ENCODE measurements around the gene SGMS2.
A peak's percentile ranks its signal among the peaks of the same experiment; 100 is the strongest.
"Not testable (repeated sequence)": the region's sequence is repeated elsewhere in the genome, so short reads cannot be mapped to it uniquely, and the experiment has no call there.

Gene SGMS2

DNA sequence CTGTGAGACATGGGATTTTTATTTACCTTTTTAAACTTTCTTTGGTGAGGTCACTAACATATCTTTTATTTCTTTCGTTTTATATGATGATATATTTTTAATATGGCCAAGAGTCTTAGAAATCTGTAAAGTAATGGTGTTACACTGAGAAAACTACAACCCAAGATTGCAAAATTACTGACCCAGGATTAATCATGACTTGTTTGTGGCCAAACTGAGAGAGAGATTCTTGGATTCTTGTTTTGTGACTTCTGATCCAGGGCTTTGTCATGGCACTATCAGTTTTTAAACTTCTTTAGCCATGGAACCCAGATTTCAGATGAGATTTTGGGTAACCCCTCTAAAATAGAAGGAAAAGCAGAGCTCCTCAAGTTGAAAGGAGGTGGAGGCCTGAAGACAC lies 42.0 kb downstream of the SGMS2 start:
- DNase-seq (ENCODE audit: low read depth): no peak

DNA sequence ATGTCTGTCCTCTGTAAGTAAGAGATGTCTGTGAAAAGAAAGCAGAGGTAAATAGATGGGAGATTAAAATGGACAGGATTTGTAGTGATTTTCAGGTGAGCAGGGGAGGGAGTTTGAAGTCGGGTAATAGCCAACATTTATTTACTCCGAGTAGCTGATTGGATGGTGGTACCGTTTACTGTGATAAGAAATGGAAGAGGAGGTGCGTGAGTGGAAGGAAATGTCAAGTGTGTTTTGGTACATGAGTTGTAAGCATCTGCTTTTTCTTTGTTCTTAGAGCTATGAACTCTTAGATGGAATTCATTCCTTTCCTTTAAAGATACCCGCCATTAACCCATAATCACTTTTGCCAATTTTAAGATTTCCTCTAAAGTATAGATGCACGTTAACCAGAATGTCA lies 45.5 kb downstream of the SGMS2 start:
- DNase-seq (ENCODE audit: low read depth): no peak

DNA sequence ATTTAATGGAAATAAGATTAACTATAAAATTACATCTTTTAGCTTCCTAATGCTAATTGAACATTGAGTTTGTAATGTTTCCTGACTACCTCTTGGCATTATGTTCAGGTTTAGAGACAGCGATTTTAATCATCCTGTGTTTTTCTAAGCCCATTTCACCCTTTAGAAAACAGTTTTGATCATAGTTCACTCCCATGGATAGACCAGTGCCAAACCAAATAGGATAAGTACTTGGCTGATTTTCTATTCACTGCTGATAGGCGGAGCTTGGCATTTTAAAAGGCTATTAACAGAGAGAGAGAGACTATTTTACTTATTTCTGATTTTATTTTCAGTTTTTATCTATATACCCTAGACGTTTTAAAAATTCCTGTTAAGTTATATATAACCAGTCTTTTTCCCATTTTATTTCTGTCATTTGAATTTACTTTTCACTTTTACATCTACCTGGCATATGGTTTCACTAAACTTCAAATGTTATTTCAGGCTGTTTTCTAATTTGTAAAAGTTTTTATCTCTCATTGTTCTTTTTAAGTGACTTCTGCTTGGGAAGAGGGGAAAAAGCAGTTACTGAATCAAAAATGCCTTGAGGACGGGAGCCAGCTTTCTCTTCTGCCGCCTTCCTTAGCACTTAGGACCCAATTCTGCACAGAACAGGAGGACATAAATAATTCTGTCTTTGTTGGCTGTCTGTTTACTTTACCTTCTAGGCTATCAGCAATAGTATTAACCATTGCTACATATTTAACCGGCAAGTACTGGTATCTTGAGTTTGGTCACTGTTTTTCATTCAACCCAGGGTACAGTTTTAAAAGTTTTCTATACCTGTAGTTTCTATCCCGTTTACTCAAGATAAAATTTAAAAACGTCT lies 46.4 kb downstream of the SGMS2 start:
- DNase-seq (ENCODE audit: low read depth): no peak

DNA sequence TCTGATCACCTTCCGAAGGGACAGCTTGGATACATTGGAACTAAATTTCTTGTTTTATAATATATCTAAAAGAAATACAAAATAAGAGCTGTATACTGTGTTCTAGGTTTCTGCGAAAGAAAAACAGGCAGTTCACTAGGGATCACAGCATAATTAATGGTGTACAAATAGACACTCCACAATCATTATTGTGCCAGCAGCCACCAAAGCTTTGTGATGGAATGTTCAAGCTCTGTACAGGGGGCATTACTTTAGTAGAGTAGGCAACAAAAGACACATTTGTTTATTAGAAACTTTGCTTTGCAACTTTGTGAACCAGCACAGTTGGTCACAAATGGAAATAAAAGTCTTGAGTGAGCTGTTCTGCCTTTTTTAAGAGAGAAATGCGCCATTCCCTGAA lies 49.3 kb downstream of the SGMS2 start:
- DNase-seq (ENCODE audit: low read depth): no peak

DNA sequence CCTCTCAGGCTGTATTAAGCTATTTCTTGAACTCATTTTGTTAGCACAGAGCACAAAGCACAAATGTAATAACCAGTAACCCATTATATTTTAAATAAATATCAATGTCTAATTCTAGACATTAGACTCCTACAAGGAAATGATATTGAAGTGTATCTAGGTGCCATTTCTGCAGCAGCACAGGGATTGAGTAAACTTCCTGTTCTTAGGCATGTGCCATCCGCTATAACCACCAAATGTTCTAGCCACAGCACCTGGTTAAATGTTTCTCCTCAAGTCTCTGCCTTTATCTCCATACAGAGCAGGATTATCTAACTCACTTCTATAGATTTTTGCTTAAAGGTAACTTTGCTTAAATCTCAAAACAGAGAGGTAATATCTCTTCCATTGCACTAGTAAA lies 51.4 kb downstream of the SGMS2 start:
- no peak for DNase-seq (ENCODE audit: low read depth)

DNA sequence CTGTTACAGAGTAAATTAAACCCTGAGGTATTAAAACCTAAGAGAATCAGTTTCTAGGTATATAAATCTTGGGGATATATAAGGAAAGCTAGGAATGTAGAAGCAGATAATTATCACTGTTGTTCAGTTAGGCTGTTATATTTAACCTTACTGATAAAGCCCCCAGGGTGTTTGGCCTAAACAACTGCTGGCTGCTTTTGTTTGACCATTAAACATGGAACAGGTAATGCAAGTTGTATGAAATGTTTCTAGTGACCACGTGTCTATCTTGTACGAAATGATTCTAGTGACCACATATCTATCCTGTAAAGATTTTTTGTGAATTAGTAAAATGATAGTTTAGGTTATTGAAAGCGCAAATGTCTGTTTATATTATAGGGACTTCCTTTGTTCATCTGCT lies 52.6 kb downstream of the SGMS2 start:
- no peak for DNase-seq (ENCODE audit: low read depth)

DNA sequence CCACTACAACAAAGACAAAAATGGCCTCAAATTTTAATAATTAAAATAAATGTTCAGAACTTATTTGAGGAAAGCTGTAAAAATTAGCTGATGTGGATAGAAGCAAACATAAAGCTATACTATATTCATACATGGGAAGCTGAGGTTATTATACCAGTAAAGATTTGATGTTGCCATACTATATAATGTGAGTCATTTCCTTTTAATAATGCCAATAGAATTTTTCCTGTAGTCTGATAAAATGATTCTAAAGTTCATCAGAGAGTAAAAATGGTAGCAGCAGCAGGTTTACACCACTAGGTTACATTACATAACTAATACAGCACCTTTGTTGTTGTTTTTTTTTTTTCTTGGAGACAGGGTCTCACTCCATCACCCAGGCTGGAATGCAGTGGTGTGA lies 61.1 kb downstream of the SGMS2 start:
- DNase-seq (ENCODE audit: low read depth): no peak

DNA sequence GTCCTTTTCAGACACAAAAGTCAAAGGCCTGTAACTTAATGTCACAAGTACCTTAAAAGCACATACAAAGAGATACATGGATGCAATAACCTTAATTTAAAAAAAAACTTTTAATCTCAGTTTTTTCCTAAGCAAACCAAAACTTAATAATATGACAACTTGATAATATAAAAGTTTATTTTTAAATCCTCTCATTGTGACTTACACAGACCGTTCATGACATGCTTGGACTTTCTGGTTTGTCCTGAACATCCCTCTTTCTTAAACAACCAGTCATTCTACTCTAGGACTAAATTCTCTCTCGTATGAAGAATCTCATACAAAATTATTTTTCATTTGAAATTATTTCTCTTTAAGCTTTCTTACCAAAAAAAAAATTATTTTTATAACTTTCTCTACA lies 63.5 kb downstream of the SGMS2 start:
- no peak for DNase-seq (ENCODE audit: low read depth)

DNA sequence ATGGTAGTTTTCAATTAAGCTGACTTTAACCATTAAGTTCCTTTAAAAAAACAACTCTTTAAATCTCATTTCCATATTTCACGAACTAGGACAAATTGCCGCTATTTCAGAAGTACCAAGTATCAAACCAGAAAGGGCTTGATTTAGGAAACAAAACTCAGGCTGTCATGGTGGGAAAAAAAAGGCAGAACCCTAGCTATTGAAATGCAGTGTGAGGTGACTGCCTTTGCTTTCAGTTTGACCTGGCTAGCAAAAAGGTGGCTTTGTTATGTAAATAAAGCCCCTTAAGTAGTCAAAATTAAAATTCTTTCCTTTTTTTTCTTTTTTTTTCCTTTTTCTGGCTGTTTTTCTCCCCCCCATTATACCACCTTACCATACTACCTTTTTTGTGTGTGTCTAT lies 66.0 kb downstream of the SGMS2 start:
- no peak for DNase-seq (ENCODE audit: low read depth)

DNA sequence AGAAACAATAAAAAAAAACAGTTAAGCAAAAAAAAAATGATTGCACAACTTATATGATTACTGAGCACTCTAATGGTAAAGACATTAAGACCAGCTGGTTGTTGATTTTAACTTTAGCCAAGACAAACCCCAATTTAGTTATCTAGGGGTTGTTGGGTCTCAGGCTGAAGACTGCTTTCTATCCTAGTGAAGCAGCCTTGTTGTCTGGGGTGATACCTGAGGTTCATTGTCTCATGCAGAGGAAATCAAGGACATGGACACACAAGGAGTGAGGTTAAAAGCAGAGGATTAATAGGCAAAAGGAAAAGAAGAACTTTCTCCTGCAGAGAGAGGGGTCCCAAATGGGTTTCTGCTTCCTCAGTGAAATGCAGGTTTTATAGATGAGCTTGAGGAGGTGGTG lies 66.6 kb downstream of the SGMS2 start:
- DNase-seq (ENCODE audit: low read depth): no peak

DNA sequence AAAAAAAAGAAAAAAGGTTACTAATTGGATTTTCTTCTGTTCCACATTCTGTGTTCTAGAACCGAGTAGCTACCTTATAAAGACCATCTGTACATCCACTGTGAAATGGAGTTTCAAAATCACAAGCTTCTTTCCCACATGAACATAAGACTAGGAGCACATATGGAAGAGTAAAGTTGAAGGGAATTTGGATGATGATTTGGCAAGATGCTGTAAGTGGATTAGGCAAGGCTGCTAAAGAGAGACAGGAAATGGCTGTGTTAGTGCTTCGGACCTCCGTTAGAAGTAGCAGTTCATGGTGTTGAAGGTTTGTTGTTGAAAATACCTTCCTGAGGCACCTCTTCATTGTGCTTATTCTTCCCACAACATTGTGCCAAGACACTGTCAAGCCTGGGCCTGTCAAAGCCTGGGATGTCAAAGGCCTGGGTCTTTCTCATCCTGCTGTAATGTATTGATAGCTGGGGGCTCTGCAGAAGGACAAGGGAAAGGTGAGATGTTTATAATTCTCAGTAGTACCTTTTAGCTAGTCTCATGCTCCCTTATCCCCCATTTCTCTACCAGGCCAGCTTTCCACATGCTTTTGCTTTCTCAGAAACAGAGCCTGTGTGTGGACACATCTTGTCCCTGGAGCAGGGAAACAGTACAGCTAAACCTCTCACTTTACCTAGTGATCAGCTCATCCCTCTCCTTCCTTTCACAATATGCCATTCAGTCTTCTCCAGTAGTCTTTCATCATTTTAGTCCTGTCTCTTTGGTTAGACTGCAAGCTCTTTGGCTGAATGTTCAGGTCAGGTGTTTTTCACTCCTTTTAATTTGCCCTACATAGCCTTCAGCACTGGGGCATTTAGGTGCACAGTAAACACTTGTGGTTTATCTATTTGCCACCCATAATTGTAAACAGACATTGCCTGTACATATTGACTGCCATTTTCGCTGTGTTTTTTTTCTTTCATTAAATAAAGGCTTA lies 68.7 kb downstream of the SGMS2 start:
- DNase-seq (ENCODE audit: low read depth): no peak

DNA sequence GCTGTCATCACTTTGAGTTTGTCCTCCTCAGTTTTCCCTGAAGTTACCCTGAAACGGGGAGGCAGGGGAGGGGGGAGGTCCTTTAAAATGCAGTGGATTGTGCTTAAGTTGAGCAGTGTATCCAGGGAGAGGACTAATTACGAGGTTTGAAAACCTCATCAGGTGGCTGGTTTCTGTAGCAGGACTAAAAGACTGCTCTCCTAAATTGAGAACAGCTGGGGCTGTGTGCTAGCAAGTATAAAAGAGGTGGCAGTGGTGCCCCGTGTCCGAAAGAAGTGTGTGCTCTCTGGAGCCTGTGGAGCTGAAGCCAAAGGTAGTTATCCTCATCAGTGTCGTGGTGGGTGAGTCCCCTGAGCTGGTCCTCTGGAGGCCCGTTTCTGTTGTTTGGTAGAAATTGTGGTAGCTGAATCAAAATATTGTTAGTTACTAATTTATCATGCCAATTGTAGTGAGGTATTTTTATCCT lies 69.4 kb downstream of the SGMS2 start:
- no peak for DNase-seq (ENCODE audit: low read depth)

DNA sequence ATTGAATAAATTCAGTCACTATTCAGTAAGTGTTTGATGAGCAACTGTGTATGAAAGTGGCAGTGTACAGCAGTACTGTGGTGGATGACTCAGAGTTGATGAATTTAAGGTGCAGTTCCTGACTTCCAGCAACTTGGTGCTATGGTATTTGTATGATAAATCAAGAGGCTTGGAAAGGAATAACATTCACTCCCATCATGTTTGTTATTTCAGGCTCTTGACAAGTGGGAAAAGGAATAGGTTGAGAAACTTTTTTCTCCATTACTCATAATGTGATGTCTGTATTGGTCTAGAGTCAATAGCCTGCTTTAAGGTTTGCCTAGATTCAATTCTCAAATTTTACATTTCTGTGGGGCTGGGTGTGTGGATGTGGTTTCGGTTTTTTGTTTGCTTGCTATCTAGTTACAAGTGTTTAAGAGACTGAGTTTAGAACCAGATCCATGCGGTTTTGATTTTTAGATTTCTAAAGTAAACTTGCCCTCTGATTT lies 71.5 kb downstream of the SGMS2 start:
- DNase-seq (ENCODE audit: low read depth): peak; percentile 93

DNA sequence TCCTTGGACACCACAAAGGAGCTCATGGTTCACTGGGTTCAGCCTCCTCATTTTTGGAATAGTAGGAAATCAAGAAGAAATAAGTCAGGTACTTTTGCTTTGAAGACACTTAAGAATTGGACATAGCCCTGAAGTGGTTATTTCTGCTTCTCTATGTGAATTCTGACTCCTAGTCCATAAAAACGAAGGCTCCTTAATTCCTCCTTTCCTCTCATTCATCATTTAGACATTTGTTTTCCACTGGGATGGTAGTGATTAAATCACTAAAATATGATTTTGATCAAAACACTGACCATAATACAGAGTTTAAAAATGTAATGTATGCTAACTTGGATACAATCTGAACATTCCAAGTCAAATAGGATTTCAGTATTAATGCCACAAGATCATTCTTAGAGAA lies 71.9 kb downstream of the SGMS2 start:
- DNase-seq (ENCODE audit: low read depth): peak; percentile 35

DNA sequence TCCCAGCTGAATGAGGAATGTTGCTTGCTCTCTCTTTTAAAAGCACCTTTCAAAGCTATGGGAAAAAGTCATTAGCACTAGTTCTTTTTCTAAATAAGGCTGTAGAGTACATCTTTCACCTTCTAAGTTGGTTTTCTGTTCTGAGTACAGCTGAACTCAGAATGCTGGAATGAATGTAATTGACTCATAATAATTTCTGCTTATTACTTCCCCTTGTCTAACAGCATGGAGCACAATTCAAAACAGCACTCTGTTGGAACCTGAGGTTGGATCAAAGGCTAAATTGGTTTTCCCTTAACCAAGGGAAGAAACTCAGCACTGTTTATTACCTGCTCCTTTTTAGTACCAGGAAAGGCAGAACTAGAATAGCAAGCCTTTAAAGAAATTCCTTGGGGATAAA lies 73.1 kb downstream of the SGMS2 start:
- DNase-seq (ENCODE audit: low read depth): no peak

DNA sequence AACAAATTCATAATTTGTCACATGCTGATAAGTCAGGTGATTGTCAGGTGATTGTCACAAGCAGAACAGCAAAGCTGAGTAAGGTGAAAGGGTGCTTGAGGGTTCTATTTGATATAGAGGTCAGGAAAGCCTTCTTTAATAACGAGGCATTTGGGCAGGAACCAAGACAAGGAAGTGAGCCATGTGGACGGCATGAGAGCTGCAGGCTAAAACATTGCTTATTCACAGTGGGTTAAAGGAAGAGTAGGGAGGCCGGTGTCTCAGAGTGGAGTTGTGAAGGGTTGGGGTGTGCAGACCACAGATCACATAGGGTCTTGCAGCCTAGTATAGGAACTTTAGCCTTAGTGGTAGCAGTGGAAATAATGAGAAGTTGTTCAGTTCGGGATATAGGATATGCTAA lies 75.3 kb downstream of the SGMS2 start:
- no peak for DNase-seq (ENCODE audit: low read depth)

DNA sequence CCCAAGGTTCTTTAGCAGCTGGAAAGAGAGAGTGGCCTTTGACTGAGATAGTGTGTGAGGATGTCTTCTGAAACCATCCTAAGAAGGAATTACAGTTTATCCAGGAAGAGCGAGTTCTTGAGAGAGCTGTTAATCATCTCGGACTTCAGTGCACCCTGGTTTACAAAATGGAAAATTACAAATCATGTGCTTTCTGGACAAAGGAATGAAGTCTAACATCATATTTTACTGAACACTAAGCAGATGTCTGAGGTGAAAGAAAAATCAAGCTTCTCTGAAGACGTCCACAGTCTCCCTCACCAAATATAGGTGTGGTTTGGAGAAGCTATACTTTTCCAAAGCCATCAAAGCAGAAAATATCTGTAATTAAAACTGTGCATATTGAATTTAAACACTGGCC lies 75.8 kb downstream of the SGMS2 start:
- no peak for DNase-seq (ENCODE audit: low read depth)

DNA sequence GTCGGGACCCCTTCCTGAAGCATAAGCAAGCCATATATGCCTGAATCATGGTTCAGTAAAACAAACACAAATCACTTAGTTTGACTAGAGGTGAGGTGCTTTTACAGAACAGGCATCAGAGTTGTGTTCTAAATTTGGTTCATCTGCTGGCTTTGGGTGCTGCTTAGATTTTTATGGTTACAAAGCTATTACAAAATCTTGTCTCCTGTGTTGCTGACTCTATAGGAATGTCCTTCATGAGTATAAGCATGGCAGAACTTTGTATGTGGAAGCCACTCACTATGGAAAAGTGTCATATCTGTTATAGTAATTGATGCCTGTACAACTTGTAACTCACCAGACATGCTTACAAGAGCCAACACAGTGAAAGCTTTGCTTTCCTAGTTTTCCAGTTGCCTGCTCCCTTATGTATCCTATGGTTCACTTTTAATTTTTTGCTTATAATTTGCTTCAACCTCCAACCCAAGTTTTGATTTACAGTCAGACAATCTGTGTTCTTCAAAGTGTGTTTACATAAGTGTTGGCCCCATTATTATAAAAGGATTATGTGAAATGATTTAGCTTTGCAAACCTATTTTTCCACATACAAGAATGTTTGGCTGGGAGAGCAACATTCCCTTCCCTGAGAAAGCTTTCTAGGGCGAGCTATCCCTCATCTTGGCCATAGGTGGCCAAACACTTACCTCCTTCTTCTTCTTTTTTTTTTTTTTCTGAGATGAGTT lies 76.6 kb downstream of the SGMS2 start:
- DNase-seq (ENCODE audit: low read depth): no peak

DNA sequence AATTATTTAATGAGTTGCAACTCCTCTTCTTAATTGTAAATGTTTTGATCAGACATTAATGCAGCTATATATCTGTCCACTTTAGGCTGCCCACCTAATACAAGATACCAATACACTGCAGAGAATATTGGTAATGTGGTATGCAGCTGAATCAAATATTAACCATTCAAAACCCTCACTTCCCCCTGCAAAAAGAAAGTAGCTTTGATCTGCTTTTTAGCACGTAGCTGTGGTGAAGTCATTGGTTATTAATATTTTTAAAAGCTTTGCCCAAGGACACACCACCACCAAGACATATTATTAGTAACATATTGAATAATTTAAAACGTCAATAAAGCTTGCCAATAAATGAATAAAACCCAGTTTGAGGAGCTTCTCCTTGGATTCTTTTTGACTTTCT lies 78.0 kb downstream of the SGMS2 start:
- DNase-seq (ENCODE audit: low read depth): no peak

DNA sequence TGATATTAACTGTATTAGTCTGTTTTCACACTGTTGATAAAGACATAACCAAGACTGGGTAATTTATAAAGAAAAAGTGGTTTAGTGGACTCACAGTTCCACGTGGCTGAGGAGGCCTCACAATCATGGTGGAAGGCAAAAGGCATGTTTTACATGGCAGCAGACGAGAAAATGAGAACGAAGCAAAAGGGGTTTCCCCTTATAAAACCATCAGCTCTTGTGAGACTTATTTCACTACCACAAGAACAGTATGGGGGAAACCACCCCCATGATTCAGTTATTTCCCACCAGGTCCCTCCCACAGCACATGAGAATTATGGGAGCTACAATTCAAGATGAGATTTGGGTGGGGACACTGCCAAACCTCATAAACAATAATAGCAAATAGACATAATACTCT lies 80.3 kb downstream of the SGMS2 start:
- not testable (repeated sequence) for DNase-seq (ENCODE audit: low read depth)

DNA sequence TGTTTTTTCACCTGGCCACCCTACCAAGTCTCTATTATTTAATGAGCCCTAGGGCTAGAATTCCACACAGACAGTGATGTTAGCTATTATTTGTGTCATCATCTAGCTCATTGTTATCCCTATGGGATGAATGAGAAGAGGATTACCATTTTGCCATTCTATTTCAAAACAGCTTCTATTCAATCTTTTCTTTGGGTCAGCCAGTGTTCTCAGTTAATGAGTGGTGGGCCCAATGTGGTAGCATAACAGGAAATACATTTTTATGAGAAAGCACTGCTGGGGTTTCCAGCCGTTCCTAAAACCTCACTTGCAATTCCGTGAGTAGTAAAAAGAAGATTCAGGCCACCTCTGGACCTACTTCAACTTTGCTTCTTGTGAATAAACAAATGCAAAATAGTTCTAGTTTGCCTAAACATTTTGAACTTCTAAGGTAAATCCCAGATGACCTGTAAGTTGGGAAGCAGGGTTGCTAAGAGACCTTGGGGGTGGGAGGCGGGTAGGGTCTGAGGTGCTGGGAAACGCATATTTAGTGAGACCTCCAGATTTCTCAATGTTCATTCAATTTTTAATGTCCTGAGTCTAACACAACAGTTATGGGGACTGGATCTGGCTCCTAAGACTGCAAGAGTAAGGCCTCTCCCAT lies 81.8 kb downstream of the SGMS2 start:
- DNase-seq (ENCODE audit: low read depth): no peak

DNA sequence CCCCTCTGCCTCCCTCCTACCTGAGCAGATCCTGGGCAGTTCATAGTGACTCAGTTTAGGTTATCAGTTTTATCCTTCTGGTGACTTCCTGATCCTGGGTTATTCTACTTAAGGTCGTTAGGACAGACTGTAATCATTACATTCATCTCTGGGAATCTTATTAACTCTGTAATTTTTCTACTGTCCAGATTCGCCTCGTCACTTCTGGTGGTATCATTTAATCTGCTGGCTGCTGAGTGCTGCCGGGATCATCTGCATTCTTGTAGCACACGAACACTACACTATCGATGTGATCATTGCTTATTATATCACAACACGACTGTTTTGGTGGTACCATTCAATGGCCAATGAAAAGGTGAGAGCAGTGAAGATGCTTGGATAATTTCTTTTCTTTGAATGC lies 83.6 kb downstream of the SGMS2 start:
- no peak for DNase-seq (ENCODE audit: low read depth)
